Esophagus muscularis mucosa (tissue), 4 donors: ENCODE results near the gene CUX1.

Experiments used
- CTCF ChIP-seq, 3 experiments: fragments of 200-600 bp in 2 of 3; fragments of 450-650 bp in 1 of 3; sonication (generic) in 2 of 3; IDR thresholded peaks; one replicate each; pipeline ENCODE4 v1.5.1; 2017 to 2019; ENCODE audit warnings: antibody characterized with exemption in 3 of 3, mild to moderate bottlenecking in 2 of 3, moderate library complexity in 1 of 3
- EP300 ChIP-seq: sonication (generic); formaldehyde crosslinking; IDR thresholded peaks from one replicate; pipeline ENCODE4 v1.6.1; 2017; ENCODE audit warnings: antibody characterized with exemption
- POLR2A ChIP-seq: fragments of 450-650 bp; IDR thresholded peaks from one replicate; pipeline ENCODE4 v1.6.1; 2017; ENCODE audit warnings: antibody characterized with exemption, moderate library complexity, mild to moderate bottlenecking, low read depth

DNA sequence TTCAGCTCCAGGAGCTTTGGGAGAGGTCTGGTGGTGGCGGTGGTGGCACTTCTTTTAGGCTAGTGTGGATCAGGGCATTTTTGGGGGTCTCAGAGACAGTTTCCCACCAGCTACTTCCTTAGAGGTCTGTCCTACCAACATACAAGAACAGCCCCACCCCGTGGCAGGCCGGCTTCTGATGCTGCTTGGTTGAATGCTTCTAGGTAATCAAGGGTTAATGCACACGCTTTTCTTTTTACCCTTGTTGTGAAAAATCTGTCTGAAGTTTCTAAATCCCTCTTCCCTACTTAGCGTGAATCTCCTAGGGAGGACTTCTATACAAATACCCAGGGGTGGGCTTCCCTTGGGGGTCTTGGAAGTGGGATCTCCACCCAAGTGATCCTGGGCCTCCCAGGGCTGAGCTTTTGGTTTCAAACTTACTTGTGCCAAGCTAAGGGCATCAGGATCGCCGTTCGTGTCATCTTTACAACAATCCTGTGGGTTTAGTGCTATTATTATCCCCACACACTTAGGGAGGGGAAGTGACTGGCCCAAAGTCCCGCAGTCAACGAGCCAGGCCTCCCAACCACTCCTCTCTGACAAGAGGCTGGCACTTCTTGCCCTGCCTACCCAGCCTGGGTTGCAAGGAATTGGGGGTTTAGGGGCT lies 471.0 kb downstream of the CUX1 start:
- TF ChIP-seq CTCF (IDR thresholded peaks at IDR 0.05) (no peak), EP300 (no peak), POLR2A (no peak)
